Bronchial epithelial cell (primary cell): ENCODE measurements around the gene CRYGC. TPM values are rescaled to one million over a fixed set of nuclear protein-coding genes. Genes with fewer than 3 reads are reported as not detected.

Experiments used
- DNase-seq: peaks from one replicate; pipeline ENCODE4 v3.0.0-alpha.2; 2010; ENCODE audit warnings: low read depth
- FAIRE-seq: peaks from 2 replicates; lab custom pipeline; 2011; peaks lifted over from hg19 to GRCh38; lab: Jason Lieb, UNC
- H3K27me3 ChIP-seq: 2 replicates; pipeline ENCODE4 v1.5.1; 2011; ENCODE audit warnings: low read length; ENCODE audit not compliant: control insufficient read depth, insufficient read depth
- H3K36me3 ChIP-seq: 2 replicates; pipeline ENCODE4 v1.5.1; 2011; ENCODE audit warnings: low read length; ENCODE audit not compliant: control insufficient read depth, insufficient read depth
- H3K4me3 ChIP-seq: 2 replicates; pipeline ENCODE4 v1.5.1; 2011; ENCODE audit warnings: mild to moderate bottlenecking, low read depth, low read length, control low read depth
- CTCF ChIP-seq: IDR thresholded peaks from 2 replicates; pipeline ENCODE4 v1.5.1; 2011; ENCODE audit warnings: mild to moderate bottlenecking, moderate library complexity, low read length, control low read depth, inconsistent platforms; ENCODE audit not compliant: insufficient read depth, severe bottlenecking
- total RNA-seq: library from RNA; depleted of rRNA; stranded (reverse); fragments of >200 nt; gene quantifications from 2 replicates; pipeline ENCODE4 v1.2.1, GENCODE V29; 2014

CRYGC gene
- total RNA-seq, 1 donor from 2014 or later = not detected

GRCh38 chr2:208150956-208151355 is 21.3 kb upstream of the CRYGC start:
- Histone ChIP-seq H3K27me3 (peaks cover 2% of the 10 kb centered on the region), H3K4me3 (no peak overlapping the region), H3K36me3 (no peaks in the 10 kb centered on the region)
- FAIRE-seq (no peak), DNase-seq (no peak)
- TF ChIP-seq CTCF = no peak

GRCh38 chr2:208150094-208150493 is 20.5 kb upstream of the CRYGC start:
- Histone ChIP-seq H3K4me3 (no peak overlapping the region), H3K36me3 (no peaks in the 10 kb centered on the region), H3K27me3 (peaks cover 2% of the 10 kb centered on the region)
- no peak for TF ChIP-seq CTCF
- no peak for DNase-seq
- FAIRE-seq = no peak

DNA sequence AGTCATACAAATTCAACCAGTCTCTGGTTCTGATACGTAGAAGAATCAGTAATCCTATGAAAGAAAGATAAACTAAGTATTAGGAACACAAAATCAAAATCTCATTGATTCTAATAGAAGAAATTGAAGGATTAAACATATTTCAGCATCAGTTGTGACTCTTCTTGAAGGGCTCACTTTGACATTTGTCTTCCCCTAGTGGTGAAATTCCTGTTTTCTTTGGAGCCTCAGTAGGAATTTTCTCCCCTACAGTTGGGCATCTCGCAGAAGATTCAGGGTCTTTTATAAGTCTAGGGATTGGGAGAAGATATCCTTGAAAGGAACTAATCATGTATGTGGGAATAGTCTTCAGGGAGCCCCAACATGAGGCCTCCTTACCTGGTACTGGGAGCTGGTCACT is 19.2 kb upstream of the CRYGC start:
- H3K4me3 ChIP-seq = no peak overlapping the region
- H3K36me3 ChIP-seq = no peaks in the 10 kb centered on the region
- no peak for TF ChIP-seq CTCF
- peaks cover 2% of the 10 kb centered on the region for H3K27me3 ChIP-seq
- no peak for DNase-seq
- no peak for FAIRE-seq

GRCh38 chr2:208147759-208148158 is 18.1 kb upstream of the CRYGC start:
- Histone ChIP-seq H3K27me3 (peaks cover 2% of the 10 kb centered on the region), H3K4me3 (no peak overlapping the region), H3K36me3 (no peaks in the 10 kb centered on the region)
- no peak for TF ChIP-seq CTCF
- no peak for FAIRE-seq
- DNase-seq = no peak

GRCh38 chr2:208147008-208147407 is 17.4 kb upstream of the CRYGC start:
- H3K27me3 ChIP-seq = peaks cover 2% of the 10 kb centered on the region
- FAIRE-seq (no peak), DNase-seq (no peak)
- TF ChIP-seq CTCF = no peak
- no peak overlapping the region for H3K4me3 ChIP-seq
- H3K36me3 ChIP-seq = no peaks in the 10 kb centered on the region

DNA sequence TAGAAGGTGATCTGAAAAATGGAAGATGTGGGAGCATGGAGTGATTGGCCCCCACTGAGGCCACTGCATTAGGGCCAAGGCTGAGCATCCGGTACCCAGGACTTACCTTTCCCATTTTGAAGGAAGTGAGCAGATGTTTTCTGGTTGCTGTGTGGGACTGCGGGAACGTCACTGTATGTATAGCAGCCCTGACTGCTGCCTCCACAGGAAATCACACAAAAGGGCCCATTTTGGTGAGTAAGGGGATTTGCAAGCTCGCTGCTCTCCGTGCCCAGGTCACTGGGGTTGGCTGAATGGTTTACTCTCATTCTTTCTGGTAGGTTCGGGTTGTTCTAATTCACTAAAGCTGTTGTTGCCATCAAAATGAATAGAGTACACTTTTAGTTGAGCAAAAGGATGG is 16.4 kb upstream of the CRYGC start, which contains the start of gene CRYGB:
Gene CRYGB (minus strand): TSS at position 153 of the 400 bp plus-strand sequence. CDS start 38 bp downstream, at position 115.
- no peaks in the 10 kb centered on the region for H3K36me3 ChIP-seq
- TF ChIP-seq CTCF = no peak
- DNase-seq = no peak
- H3K4me3 ChIP-seq = no peak within 1 kb of the TSS
- no peak for FAIRE-seq
- peaks cover 2% of the 10 kb centered on the region for H3K27me3 ChIP-seq
